Neural progenitor cell (in vitro differentiated cells): Measurements from ENCODE around the gene GUCA2A.

Experiments
- EZH2phosphoT487 ChIP-seq: fragments of 200-600 bp; sonication (generic); IDR thresholded peaks from 2 replicates; pipeline ENCODE4 v1.6.1; 2017; ENCODE audit warnings: antibody characterized with exemption
- TF ChIP-seq, protein P1 (sequence below): fragments of 200-600 bp; sonication (generic); IDR thresholded peaks from 2 replicates; pipeline ENCODE4 v1.5.1; 2017; ENCODE audit warnings: antibody characterized with exemption, mild to moderate bottlenecking

- TF ChIP-seq, protein P1, sequence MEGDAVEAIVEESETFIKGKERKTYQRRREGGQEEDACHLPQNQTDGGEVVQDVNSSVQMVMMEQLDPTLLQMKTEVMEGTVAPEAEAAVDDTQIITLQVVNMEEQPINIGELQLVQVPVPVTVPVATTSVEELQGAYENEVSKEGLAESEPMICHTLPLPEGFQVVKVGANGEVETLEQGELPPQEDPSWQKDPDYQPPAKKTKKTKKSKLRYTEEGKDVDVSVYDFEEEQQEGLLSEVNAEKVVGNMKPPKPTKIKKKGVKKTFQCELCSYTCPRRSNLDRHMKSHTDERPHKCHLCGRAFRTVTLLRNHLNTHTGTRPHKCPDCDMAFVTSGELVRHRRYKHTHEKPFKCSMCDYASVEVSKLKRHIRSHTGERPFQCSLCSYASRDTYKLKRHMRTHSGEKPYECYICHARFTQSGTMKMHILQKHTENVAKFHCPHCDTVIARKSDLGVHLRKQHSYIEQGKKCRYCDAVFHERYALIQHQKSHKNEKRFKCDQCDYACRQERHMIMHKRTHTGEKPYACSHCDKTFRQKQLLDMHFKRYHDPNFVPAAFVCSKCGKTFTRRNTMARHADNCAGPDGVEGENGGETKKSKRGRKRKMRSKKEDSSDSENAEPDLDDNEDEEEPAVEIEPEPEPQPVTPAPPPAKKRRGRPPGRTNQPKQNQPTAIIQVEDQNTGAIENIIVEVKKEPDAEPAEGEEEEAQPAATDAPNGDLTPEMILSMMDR, result no peak
- TF ChIP-seq EZH2phosphoT487, result no peak
Observed at GRCh38 chr1:42140191-42140590, 24.4 kb downstream of the GUCA2A start.
